HG03457 (cell line): Measurements from ENCODE around the gene ZNF638.

ENCODE experiments used
- ATAC-seq: cut with Tn5 transposase; IDR thresholded peaks from one replicate; pipeline ENCODE4 v1.9.1; 2021; ENCODE audit warnings: moderate number of reproducible peaks; ENCODE audit not compliant: unreplicated experiment

The ZNF638 gene

GRCh38 chr2:71336384-71336783 is 4.8 kb downstream of the ZNF638 start:
- ATAC-seq = no peak

GRCh38 chr2:71336802-71337201 is 5.2 kb downstream of the ZNF638 start:
- no peak for ATAC-seq

GRCh38 chr2:71337776-71338175 is 6.2 kb downstream of the ZNF638 start:
- ATAC-seq = no peak

- no peak for ATAC-seq
Observed at GRCh38 chr2:71339685-71340084, 8.1 kb downstream of the ZNF638 start.

- no peak for ATAC-seq
Observed at GRCh38 chr2:71340176-71340575, 8.6 kb downstream of the ZNF638 start.

- no peak for ATAC-seq
Observed at GRCh38 chr2:71341645-71342044, 10.1 kb downstream of the ZNF638 start.

GRCh38 chr2:71346065-71346464 is 14.5 kb downstream of the ZNF638 start:
- ATAC-seq = no peak

GRCh38 chr2:71347517-71347916 is 15.9 kb downstream of the ZNF638 start:
- no peak for ATAC-seq

- no peak for ATAC-seq
Observed at GRCh38 chr2:71348302-71348701, 16.7 kb downstream of the ZNF638 start.

- ATAC-seq = no peak
Observed at GRCh38 chr2:71353248-71353647, 21.7 kb downstream of the ZNF638 start.

- no peak for ATAC-seq
Observed at GRCh38 chr2:71358931-71359671, 27.5 kb downstream of the ZNF638 start.

GRCh38 chr2:71360434-71360975 is 28.9 kb downstream of the ZNF638 start:
- no peak for ATAC-seq

GRCh38 chr2:71361631-71362030 is 30.0 kb downstream of the ZNF638 start:
- ATAC-seq = no peak

- ATAC-seq = no peak
Observed at GRCh38 chr2:71362447-71362846, 30.9 kb downstream of the ZNF638 start.

- ATAC-seq = no peak
Observed at GRCh38 chr2:71370015-71370414, 38.4 kb downstream of the ZNF638 start.

- no peak for ATAC-seq
Observed at GRCh38 chr2:71372042-71372441, 40.5 kb downstream of the ZNF638 start.

- no peak for ATAC-seq
Observed at GRCh38 chr2:71379086-71379485, 47.5 kb downstream of the ZNF638 start.

GRCh38 chr2:71380665-71381064 is 49.1 kb downstream of the ZNF638 start:
- ATAC-seq = no peak

- no peak for ATAC-seq
Observed at GRCh38 chr2:71385012-71385411, 53.4 kb downstream of the ZNF638 start.

- ATAC-seq = no peak
Observed at GRCh38 chr2:71388214-71388613, 56.6 kb downstream of the ZNF638 start.

- no peak for ATAC-seq
Observed at GRCh38 chr2:71389384-71390072, 57.9 kb downstream of the ZNF638 start.

GRCh38 chr2:71393216-71393615 is 61.6 kb downstream of the ZNF638 start:
- no peak for ATAC-seq
